ENCODE data around the gene PRKAG2.

DNA sequence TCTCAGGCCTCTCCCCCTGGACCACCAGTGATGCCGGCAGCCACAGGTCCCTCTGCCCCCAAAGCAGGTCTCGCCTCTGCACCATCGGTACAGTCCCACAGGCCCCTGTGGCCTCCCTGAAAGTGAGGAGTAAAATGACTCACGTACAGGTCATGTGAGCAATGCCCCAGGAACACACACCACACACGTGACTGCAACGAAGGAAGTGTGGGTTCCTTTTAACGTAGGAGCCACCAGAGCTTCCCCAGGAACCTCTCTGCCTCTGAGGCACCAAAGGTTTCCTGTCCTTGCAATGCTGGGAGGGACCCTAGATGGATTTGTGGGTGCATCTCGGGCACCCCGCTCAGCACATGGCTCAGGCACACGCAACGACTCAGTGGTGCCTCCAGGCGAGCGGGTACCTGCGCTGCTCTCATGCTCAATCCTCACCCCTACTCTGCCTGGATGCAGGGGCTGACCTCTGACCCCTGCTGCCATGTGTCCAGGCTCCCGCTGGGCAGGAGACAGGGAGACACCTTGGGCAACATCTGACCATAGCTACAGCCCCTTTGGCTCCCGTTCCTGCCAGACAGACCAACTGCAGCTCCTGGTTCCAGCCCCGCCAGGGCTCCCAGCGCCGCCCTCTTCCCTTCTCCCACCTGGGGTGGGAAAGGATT, 120.7 kb downstream of the PRKAG2 start:
- TF ChIP-seq, protein P1, sequence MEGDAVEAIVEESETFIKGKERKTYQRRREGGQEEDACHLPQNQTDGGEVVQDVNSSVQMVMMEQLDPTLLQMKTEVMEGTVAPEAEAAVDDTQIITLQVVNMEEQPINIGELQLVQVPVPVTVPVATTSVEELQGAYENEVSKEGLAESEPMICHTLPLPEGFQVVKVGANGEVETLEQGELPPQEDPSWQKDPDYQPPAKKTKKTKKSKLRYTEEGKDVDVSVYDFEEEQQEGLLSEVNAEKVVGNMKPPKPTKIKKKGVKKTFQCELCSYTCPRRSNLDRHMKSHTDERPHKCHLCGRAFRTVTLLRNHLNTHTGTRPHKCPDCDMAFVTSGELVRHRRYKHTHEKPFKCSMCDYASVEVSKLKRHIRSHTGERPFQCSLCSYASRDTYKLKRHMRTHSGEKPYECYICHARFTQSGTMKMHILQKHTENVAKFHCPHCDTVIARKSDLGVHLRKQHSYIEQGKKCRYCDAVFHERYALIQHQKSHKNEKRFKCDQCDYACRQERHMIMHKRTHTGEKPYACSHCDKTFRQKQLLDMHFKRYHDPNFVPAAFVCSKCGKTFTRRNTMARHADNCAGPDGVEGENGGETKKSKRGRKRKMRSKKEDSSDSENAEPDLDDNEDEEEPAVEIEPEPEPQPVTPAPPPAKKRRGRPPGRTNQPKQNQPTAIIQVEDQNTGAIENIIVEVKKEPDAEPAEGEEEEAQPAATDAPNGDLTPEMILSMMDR (IDR thresholded peaks at IDR 0.05; ENCODE audit: low read depth, low read length) = no peak
- TF ChIP-seq POLR2A (IDR thresholded peaks at IDR 0.05; ENCODE audit: extremely low read depth, insufficient read length) = no peak

Measured in NB4 (cell line).